Left lung (tissue), 10 donors: ENCODE measurements around the gene PLEKHA5. TPM values are rescaled to one million over a fixed set of nuclear protein-coding genes. Genes with fewer than 3 reads are reported as not detected.
"Not testable (repeated sequence)": the region's sequence is repeated elsewhere in the genome, so short reads cannot be mapped to it uniquely, and the experiment has no call there.

Source experiments
- ATAC-seq: fragments of 200-7000 bp; cut with Tn5 transposase; one replicate; pipeline ENCODE4 v1.9.1; 2020; ENCODE audit warnings: moderate library complexity
- DNase-seq, 4 donors: peaks; one replicate each; pipeline ENCODE4 v3.0.0-alpha.2; 2013 to 2020
- H3K27ac ChIP-seq, 2 donors: fragments of 200-600 bp; sonication (generic) in 1 of 2; one replicate each; pipeline versions ENCODE4 v1.5.0 to v1.8.0; 2020 to 2021
- H3K27me3 ChIP-seq, 2 donors: fragments of 200-600 bp; sonication (generic) in 1 of 2; one replicate each; pipeline versions ENCODE4 v1.5.0 to v1.8.0; 2020 to 2021
- H3K36me3 ChIP-seq, 2 donors: fragments of 200-600 bp; sonication (generic) in 1 of 2; one replicate each; pipeline versions ENCODE4 v1.5.0 to v1.8.0; 2020 to 2021
- H3K4me1 ChIP-seq, 2 donors: fragments of 200-600 bp; one replicate each; pipeline ENCODE4 v1.8.0; 2021
- H3K4me3 ChIP-seq, 2 donors: fragments of 200-600 bp; sonication (generic) in 1 of 2; one replicate each; pipeline versions ENCODE4 v1.5.0 to v1.8.0; 2020 to 2021; ENCODE audit warnings: mild to moderate bottlenecking in 1 of 2
- H3K9me3 ChIP-seq, 2 donors: fragments of 200-600 bp; sonication (generic) in 1 of 2; one replicate each; pipeline versions ENCODE4 v1.5.0 to v1.8.0; 2020 to 2021
- intact Hi-C, 2 donors: fragments of 100-400 bp; cut with DNase I; formaldehyde crosslinking; loops; one replicate each; pipeline versions ENCODE4 v1.11.2 to v1.14.2; 2022
- polyA plus RNA-seq, 6 donors: library from polyadenylated mRNA; unstranded; fragments of 120-200 nt; gene quantifications; one replicate each; pipeline ENCODE4 v1.2.1, GENCODE V29; 2013; ENCODE audit not compliant: insufficient read length in 6 of 6
- total RNA-seq, 2 donors: library from RNA; stranded (reverse); fragmentation: NEBNext Ultra II Directional; extraction: Animal tissue kit (Norgen Biotek cat#: 25700); gene quantifications; one replicate each; pipeline ENCODE4 v1.2.1, GENCODE V29; 2021
- TF ChIP-seq, protein P1 (sequence below), 2 donors: fragments of 200-600 bp; sonication (generic) in 1 of 2; IDR thresholded peaks; one replicate each; pipeline versions ENCODE4 v1.5.0 to v1.8.0; 2021; ENCODE audit warnings: antibody characterized with exemption in 2 of 2
- donor health status: DM: no; HTN: yes; CAD: no.
- donor health status: DM: no; HTN: no; CAD: no.

The PLEKHA5 gene
- total and polyA plus RNA-seq, 8 donors: 20.4 to 43.6 (median 38.0) TPM

DNA sequence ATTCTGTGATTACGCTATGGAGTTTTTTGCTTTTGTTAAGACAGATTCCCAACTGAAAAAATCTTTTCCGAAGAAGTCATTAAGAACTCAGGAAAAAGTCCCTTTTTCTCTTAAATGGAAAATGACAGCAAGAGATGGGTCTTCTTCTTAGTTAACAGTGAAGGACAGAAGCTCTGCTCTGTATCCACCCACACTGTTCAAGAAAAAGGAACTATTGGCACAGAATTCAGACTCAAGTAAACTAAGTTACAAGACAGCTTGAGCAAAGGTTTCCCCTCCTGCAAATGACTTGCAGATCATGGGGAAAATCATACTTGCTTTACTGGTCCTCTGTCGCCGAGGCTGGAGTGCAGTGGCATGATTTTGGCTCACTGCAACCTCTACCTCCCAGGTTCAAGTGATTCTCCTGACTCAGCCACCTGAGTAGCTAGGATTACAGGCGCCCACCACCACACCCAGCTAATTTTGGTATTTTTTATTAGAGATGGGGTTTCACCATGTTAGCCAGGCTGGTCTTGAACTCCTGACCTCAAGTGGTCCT, 172.6 kb downstream of the PLEKHA5 start:
- Histone ChIP-seq H3K36me3 (no peaks in the 10 kb centered on the region), H3K4me1 (peaks cover 0 to 3% of the 10 kb centered on the region in 2 donors), H3K4me3 (no peak overlapping the region), H3K27ac (peak overlapping the region; percentile 38 to 73), H3K27me3 (no peaks in the 10 kb centered on the region), H3K9me3 (no peaks in the 10 kb centered on the region)
- ATAC-seq: peak; percentile 65
- intact Hi-C loops: no loop called here
- TF ChIP-seq, protein P1, sequence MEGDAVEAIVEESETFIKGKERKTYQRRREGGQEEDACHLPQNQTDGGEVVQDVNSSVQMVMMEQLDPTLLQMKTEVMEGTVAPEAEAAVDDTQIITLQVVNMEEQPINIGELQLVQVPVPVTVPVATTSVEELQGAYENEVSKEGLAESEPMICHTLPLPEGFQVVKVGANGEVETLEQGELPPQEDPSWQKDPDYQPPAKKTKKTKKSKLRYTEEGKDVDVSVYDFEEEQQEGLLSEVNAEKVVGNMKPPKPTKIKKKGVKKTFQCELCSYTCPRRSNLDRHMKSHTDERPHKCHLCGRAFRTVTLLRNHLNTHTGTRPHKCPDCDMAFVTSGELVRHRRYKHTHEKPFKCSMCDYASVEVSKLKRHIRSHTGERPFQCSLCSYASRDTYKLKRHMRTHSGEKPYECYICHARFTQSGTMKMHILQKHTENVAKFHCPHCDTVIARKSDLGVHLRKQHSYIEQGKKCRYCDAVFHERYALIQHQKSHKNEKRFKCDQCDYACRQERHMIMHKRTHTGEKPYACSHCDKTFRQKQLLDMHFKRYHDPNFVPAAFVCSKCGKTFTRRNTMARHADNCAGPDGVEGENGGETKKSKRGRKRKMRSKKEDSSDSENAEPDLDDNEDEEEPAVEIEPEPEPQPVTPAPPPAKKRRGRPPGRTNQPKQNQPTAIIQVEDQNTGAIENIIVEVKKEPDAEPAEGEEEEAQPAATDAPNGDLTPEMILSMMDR (IDR thresholded peaks at IDR 0.05): no peak
- DNase-seq: peak in 1 of 4 donors; percentile 40

DNA sequence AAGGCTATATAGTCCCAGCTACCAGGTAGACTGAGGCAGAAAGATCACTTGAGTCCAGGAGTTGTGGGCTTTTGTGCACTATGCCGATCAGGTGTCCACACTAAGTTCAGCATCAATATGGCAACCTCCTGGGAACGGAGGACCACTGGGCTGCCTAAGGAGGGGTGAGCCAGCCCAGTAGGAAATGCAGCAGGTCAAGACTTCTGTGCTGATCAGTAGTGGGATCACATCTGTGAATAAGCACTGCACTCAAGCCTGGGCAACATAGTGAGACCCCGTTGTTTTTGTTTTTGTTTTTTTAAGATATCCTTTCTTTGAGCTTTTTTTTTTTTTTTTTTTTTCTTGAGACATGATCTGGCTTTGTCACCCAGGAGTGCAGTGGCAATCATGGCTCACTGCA, 174.0 kb downstream of the PLEKHA5 start:
- Histone ChIP-seq H3K9me3 (no peaks in the 10 kb centered on the region), H3K27me3 (no peaks in the 10 kb centered on the region), H3K4me1 (peaks cover 0 to 3% of the 10 kb centered on the region in 2 donors), H3K4me3 (no peak overlapping the region), H3K27ac (no peak overlapping the region), H3K36me3 (no peaks in the 10 kb centered on the region)
- DNase-seq (no peak), ATAC-seq (no peak)
- TF ChIP-seq, protein P1 (IDR thresholded peaks at IDR 0.05): no peak
- intact Hi-C loops: no loop called here

DNA sequence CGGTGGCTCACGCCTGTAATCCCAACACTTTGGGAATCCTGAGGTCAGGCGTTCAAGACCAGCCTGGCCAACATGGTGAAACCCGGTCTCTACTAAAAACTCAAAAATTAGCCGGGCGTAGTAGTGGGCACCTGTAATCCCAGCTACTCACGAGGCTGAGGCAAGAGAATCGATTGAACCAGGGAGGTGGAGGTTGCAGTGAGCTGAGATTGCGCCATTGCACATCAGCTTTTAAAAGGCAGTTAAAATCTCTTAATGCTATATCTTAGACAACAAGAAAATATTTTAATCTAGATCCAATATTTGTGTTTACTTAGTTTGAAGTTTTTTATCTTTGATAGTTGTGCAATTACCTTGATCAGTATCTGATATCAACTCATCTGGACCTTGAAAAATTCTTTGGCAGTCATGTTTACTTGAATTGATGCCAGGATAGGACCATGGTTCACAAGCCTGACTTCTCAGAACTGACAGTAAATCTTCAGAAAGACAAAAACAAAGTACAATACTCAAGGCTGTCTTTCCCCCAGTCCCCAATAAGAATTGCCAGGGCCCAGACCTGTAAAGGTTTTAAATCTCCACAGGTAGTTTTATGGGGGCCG, 174.7 kb downstream of the PLEKHA5 start:
- ATAC-seq: no peak
- no peak for DNase-seq
- no peaks in the 10 kb centered on the region for H3K9me3 ChIP-seq
- intact Hi-C loops: no loop called here
- peaks cover 0 to 3% of the 10 kb centered on the region in 2 donors for H3K4me1 ChIP-seq
- H3K4me3 ChIP-seq: no peak overlapping the region
- no peaks in the 10 kb centered on the region for H3K36me3 ChIP-seq
- TF ChIP-seq, protein P1 (IDR thresholded peaks at IDR 0.05): no peak
- H3K27ac ChIP-seq: no peak overlapping the region
- no peaks in the 10 kb centered on the region for H3K27me3 ChIP-seq

DNA sequence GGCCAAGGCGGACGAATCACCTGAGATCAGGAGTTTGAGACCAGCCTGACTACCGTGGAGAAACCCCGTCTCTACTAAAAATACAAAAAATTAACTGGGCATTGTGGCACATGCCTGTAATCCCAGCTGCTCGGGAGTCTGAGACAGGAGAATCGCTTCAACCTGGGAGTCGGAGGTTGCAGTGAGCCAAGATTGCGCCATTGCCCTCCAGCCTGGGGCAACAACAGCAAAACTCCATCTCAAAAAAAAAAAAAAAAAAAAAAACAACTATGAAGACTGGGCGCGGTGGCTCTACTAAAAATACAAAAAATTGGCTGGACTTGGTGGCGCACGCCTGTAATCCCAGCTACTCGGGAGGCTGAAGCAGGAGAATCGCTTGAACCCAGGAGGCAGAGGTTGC, 176.1 kb downstream of the PLEKHA5 start:
- ATAC-seq, intact Hi-C loops, H3K4me1 ChIP-seq, DNase-seq, H3K27me3 ChIP-seq, H3K36me3 ChIP-seq, H3K9me3 ChIP-seq, H3K27ac ChIP-seq, H3K4me3 ChIP-seq: not testable (repeated sequence)

DNA sequence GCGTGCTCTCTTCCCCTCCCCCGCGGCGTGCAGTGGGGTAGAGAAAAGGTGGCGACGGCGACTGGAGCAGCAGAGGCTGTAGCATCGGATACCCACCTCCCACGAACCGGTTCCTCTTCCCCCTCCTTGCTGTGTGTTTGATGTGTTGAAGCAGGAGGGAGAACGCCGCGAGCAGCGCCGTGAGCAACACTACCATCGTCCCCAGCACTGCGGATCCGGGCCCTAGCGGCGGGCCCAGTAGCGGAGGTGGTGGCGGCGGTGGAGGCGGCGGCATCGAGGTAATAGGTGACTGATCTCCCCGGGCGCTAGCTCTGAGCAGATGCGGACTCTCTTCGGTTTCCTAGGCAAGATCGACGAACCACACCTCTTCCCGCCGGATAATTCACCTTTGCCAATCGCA, 176.8 kb downstream of the PLEKHA5 start:
- Histone ChIP-seq H3K4me3 (no peak overlapping the region), H3K4me1 (no peaks in the 10 kb centered on the region), H3K9me3 (no peaks in the 10 kb centered on the region), H3K27ac (no peak overlapping the region), H3K27me3 (no peaks in the 10 kb centered on the region), H3K36me3 (no peaks in the 10 kb centered on the region)
- TF ChIP-seq, protein P1 (IDR thresholded peaks at IDR 0.05): no peak
- intact Hi-C loops: no loop called here
- DNase-seq: no peak
- ATAC-seq: no peak

DNA sequence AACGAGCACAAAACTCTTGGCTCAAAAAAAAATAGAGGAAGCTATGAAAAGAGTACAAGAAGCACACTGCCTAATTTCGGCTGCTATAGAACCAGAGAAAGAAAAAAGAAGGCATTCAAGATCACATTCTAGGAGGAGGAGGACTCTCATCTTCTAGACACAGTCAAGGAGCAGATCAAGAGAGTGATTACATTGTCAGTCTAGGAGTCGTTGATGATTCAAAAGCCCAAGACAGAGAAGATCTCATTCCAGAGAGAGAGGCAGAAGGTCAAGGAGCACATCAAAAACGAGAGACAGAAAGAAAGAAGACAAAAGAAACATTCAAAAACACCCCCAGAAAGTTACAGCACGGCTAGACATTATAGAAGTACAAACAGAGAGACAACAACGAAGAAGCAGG, 177.9 kb downstream of the PLEKHA5 start:
- no peak overlapping the region for H3K4me3 ChIP-seq
- ATAC-seq (no peak), DNase-seq (no peak)
- H3K36me3 ChIP-seq: no peaks in the 10 kb centered on the region
- H3K27ac ChIP-seq: no peak overlapping the region
- intact Hi-C loops: no loop called here
- TF ChIP-seq, protein P1 (IDR thresholded peaks at IDR 0.05): no peak
- H3K27me3 ChIP-seq: no peaks in the 10 kb centered on the region
- H3K9me3 ChIP-seq: no peaks in the 10 kb centered on the region
- no peaks in the 10 kb centered on the region for H3K4me1 ChIP-seq
